ENCODE results near the gene ZNF462. TPM values are rescaled to one million over a fixed set of nuclear protein-coding genes. Genes with fewer than 3 reads are reported as not detected.

Gene ZNF462
- total and polyA plus RNA-seq, 2 donors (not counting 1 experiment from before 2014, with no cell fraction given): 6.0 to 27.4 TPM

GRCh38 chr9:106883626-106884190, 20.7 kb downstream of the ZNF462 start:
- H3K36me3 ChIP-seq (ENCODE audit: control insufficient read depth, insufficient read depth, low read length): no peaks in the 10 kb centered on the region
- DNase-seq (ENCODE audit: low read depth in 2 of 2): peak; percentile 59 to 66
- no peak overlapping the region for H3K27ac ChIP-seq (ENCODE audit: insufficient read depth, low read length)
- H3K9me3 ChIP-seq (ENCODE audit: control insufficient read depth, insufficient read depth, low read depth, low read length): no peaks in the 10 kb centered on the region
- peaks cover 23% of the 10 kb centered on the region for H3K79me2 ChIP-seq (ENCODE audit: control insufficient read depth, insufficient read depth, low read length)
- no peaks in the 10 kb centered on the region for H4K20me1 ChIP-seq (ENCODE audit: control insufficient read depth, extremely low read depth, insufficient read depth, low read length)
- no peak overlapping the region for H3K4me2 ChIP-seq (ENCODE audit: extremely low read depth, insufficient read depth, low read length)
- no peaks in the 10 kb centered on the region for H3K27me3 ChIP-seq (ENCODE audit: control insufficient read depth, insufficient read depth, low read length)
- H3K4me3 ChIP-seq (replicated peaks in 1 of 4; ENCODE audit: control extremely low read depth in 1 of 4, insufficient read depth in 1 of 4, low read depth in 3 of 4, low read length in 4 of 4): no peak overlapping the region
- H3K9ac ChIP-seq (ENCODE audit: insufficient read depth, low read length): no peak overlapping the region
- H2AFZ ChIP-seq (ENCODE audit: low read length): no peak overlapping the region
- TF ChIP-seq, protein P1, sequence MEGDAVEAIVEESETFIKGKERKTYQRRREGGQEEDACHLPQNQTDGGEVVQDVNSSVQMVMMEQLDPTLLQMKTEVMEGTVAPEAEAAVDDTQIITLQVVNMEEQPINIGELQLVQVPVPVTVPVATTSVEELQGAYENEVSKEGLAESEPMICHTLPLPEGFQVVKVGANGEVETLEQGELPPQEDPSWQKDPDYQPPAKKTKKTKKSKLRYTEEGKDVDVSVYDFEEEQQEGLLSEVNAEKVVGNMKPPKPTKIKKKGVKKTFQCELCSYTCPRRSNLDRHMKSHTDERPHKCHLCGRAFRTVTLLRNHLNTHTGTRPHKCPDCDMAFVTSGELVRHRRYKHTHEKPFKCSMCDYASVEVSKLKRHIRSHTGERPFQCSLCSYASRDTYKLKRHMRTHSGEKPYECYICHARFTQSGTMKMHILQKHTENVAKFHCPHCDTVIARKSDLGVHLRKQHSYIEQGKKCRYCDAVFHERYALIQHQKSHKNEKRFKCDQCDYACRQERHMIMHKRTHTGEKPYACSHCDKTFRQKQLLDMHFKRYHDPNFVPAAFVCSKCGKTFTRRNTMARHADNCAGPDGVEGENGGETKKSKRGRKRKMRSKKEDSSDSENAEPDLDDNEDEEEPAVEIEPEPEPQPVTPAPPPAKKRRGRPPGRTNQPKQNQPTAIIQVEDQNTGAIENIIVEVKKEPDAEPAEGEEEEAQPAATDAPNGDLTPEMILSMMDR (conservative IDR thresholded peaks at IDR 0.05 in 1 of 2, IDR thresholded peaks at IDR 0.05 in 1 of 2; ENCODE audit: low read depth in 1 of 2, low read length in 2 of 2): no peak
- TF ChIP-seq EZH2 (IDR thresholded peaks at IDR 0.05; ENCODE audit: low read length, missing control alignments): no peak
- peaks cover 26% of the 10 kb centered on the region for H3K4me1 ChIP-seq (ENCODE audit: control insufficient read depth, extremely low read depth, insufficient read depth, low read length)

DNA sequence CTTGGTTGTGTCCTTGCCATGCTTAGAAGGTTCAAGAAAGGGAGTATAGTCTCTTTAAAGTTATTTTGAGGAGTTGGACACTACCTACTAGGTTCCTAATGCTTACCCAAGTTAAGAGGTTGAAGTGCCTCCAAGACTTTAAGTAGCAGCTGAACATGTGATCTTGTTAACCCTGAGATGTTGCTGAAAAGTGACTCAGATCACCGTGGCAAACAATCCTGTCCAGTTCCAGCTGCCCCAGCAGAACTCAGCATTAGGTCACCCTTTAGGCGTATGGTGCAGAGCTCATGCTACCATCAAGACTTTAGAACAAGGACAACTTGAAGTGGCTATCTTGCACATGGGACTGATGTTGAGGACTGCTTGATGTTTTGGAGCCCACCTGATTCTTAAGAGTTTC, 22.5 kb downstream of the ZNF462 start:
- Histone ChIP-seq H3K4me3 (replicated peaks in 1 of 4; ENCODE audit: control extremely low read depth in 1 of 4, insufficient read depth in 1 of 4, low read depth in 3 of 4, low read length in 4 of 4) (no peak overlapping the region), H3K9me3 (ENCODE audit: control insufficient read depth, insufficient read depth, low read depth, low read length) (no peaks in the 10 kb centered on the region), H3K79me2 (ENCODE audit: control insufficient read depth, insufficient read depth, low read length) (peaks cover 18% of the 10 kb centered on the region), H3K4me1 (ENCODE audit: control insufficient read depth, extremely low read depth, insufficient read depth, low read length) (peaks cover 14% of the 10 kb centered on the region), H3K4me2 (ENCODE audit: extremely low read depth, insufficient read depth, low read length) (peak overlapping the region; percentile 32), H3K27ac (ENCODE audit: insufficient read depth, low read length) (peak overlapping the region; percentile 57), H3K36me3 (ENCODE audit: control insufficient read depth, insufficient read depth, low read length) (no peaks in the 10 kb centered on the region), H3K9ac (ENCODE audit: insufficient read depth, low read length) (no peak overlapping the region), H3K27me3 (ENCODE audit: control insufficient read depth, insufficient read depth, low read length) (no peaks in the 10 kb centered on the region), H4K20me1 (ENCODE audit: control insufficient read depth, extremely low read depth, insufficient read depth, low read length) (no peaks in the 10 kb centered on the region), H2AFZ (ENCODE audit: low read length) (no peak overlapping the region)
- DNase-seq (ENCODE audit: low read depth in 2 of 2): peak; percentile 82 to 85
- TF ChIP-seq, protein P1 (conservative IDR thresholded peaks at IDR 0.05 in 1 of 2, IDR thresholded peaks at IDR 0.05 in 1 of 2; ENCODE audit: low read depth in 1 of 2, low read length in 2 of 2): no peak
- no peak for TF ChIP-seq EZH2 (IDR thresholded peaks at IDR 0.05; ENCODE audit: low read length, missing control alignments)

GRCh38 chr9:106886111-106887046, 23.4 kb downstream of the ZNF462 start:
- H4K20me1 ChIP-seq (ENCODE audit: control insufficient read depth, extremely low read depth, insufficient read depth, low read length): no peaks in the 10 kb centered on the region
- no peak overlapping the region for H3K4me2 ChIP-seq (ENCODE audit: extremely low read depth, insufficient read depth, low read length)
- H3K4me3 ChIP-seq (replicated peaks in 1 of 4; ENCODE audit: control extremely low read depth in 1 of 4, insufficient read depth in 1 of 4, low read depth in 3 of 4, low read length in 4 of 4): no peak overlapping the region
- TF ChIP-seq EZH2 (IDR thresholded peaks at IDR 0.05; ENCODE audit: low read length, missing control alignments): no peak
- TF ChIP-seq, protein P1 (conservative IDR thresholded peaks at IDR 0.05 in 1 of 2, IDR thresholded peaks at IDR 0.05 in 1 of 2; ENCODE audit: low read depth in 1 of 2, low read length in 2 of 2): no peak
- H3K27me3 ChIP-seq (ENCODE audit: control insufficient read depth, insufficient read depth, low read length): no peaks in the 10 kb centered on the region
- H3K27ac ChIP-seq (ENCODE audit: insufficient read depth, low read length): peak overlapping the region; percentile 57
- peaks cover 7% of the 10 kb centered on the region for H3K4me1 ChIP-seq (ENCODE audit: control insufficient read depth, extremely low read depth, insufficient read depth, low read length)
- H3K9ac ChIP-seq (ENCODE audit: insufficient read depth, low read length): no peak overlapping the region
- H3K9me3 ChIP-seq (ENCODE audit: control insufficient read depth, insufficient read depth, low read depth, low read length): no peaks in the 10 kb centered on the region
- H3K36me3 ChIP-seq (ENCODE audit: control insufficient read depth, insufficient read depth, low read length): no peaks in the 10 kb centered on the region
- peaks cover 15% of the 10 kb centered on the region for H3K79me2 ChIP-seq (ENCODE audit: control insufficient read depth, insufficient read depth, low read length)
- DNase-seq (ENCODE audit: low read depth in 2 of 2): peak in 1 of 2 donors; percentile 49
- no peak overlapping the region for H2AFZ ChIP-seq (ENCODE audit: low read length)

All from fibroblast of lung (primary cell).